ENCODE results near the gene TRIM14. TPM values are rescaled to one million over a fixed set of nuclear protein-coding genes. Genes with fewer than 3 reads are reported as not detected.

The TRIM14 gene
- total RNA-seq, 1 experiment from 2014 or later, result 34.1 TPM

- no peak overlapping the region for H3K27ac Mint-ChIP-seq (ENCODE audit: unreplicated experiment)
- H3K9me3 Mint-ChIP-seq (ENCODE audit: low read depth, unreplicated experiment), result no peaks in the 10 kb centered on the region
- no peak for DNase-seq
- peaks cover 16% of the 10 kb centered on the region for H3K36me3 Mint-ChIP-seq (ENCODE audit: insufficient read depth, unreplicated experiment)
- BruUV-seq (replicated peaks), result no TSS peak
- TF ChIP-seq CTCF (IDR thresholded peaks at IDR 0.05; ENCODE audit: unreplicated experiment), result no peak
- intact Hi-C loops (cut with micrococcal nuclease; ENCODE audit: unreplicated experiment), result no loop called here
- no peaks in the 10 kb centered on the region for H3K27me3 Mint-ChIP-seq (ENCODE audit: unreplicated experiment)
- no peaks in the 10 kb centered on the region for H3K4me1 Mint-ChIP-seq (ENCODE audit: low read depth, unreplicated experiment)
- no peak overlapping the region for H3K4me3 Mint-ChIP-seq (ENCODE audit: low read depth, unreplicated experiment)
- CTCF ChIA-PET, result no interaction called here
Observed at GRCh38 chr9:98135558-98135934, 16.5 kb upstream of the TRIM14 start.

GRCh38 chr9:98134702-98135557, 15.9 kb upstream of the TRIM14 start:
- no peak overlapping the region for H3K27ac Mint-ChIP-seq (ENCODE audit: unreplicated experiment)

GRCh38 chr9:98132806-98133631, 14.0 kb upstream of the TRIM14 start:
- DNase-seq, result no peak
- CTCF ChIA-PET, result no interaction called here
- BruUV-seq (replicated peaks), result no TSS peak
- Mint-ChIP-seq H3K4me1 (ENCODE audit: low read depth, unreplicated experiment) (no peaks in the 10 kb centered on the region), H3K36me3 (ENCODE audit: insufficient read depth, unreplicated experiment) (peaks cover 12% of the 10 kb centered on the region), H3K4me3 (ENCODE audit: low read depth, unreplicated experiment) (no peak overlapping the region), H3K9me3 (ENCODE audit: low read depth, unreplicated experiment) (no peaks in the 10 kb centered on the region), H3K27ac (ENCODE audit: unreplicated experiment) (no peak overlapping the region), H3K27me3 (ENCODE audit: unreplicated experiment) (no peaks in the 10 kb centered on the region)
- TF ChIP-seq CTCF (IDR thresholded peaks at IDR 0.05; ENCODE audit: unreplicated experiment), result no peak
- intact Hi-C loops (cut with micrococcal nuclease; ENCODE audit: unreplicated experiment), result no loop called here

More at GRCh38 chr9:98134702-98135557, 15.9 kb upstream of the TRIM14 start:
- no peak overlapping the region for H3K4me3 Mint-ChIP-seq (ENCODE audit: low read depth, unreplicated experiment)
- no peak for DNase-seq
- no peaks in the 10 kb centered on the region for H3K4me1 Mint-ChIP-seq (ENCODE audit: low read depth, unreplicated experiment)
- intact Hi-C loops (cut with micrococcal nuclease; ENCODE audit: unreplicated experiment), result no loop called here
- CTCF ChIA-PET, result no interaction called here
- no peaks in the 10 kb centered on the region for H3K27me3 Mint-ChIP-seq (ENCODE audit: unreplicated experiment)
- TF ChIP-seq CTCF (IDR thresholded peaks at IDR 0.05; ENCODE audit: unreplicated experiment), result no peak
- H3K36me3 Mint-ChIP-seq (ENCODE audit: insufficient read depth, unreplicated experiment), result peaks cover 20% of the 10 kb centered on the region
- no TSS peak for BruUV-seq (replicated peaks)
- H3K9me3 Mint-ChIP-seq (ENCODE audit: low read depth, unreplicated experiment), result no peaks in the 10 kb centered on the region

GRCh38 chr9:98132158-98132557, 13.1 kb upstream of the TRIM14 start:
- CTCF ChIA-PET, result no interaction called here
- no TSS peak for BruUV-seq (replicated peaks)
- no peak for TF ChIP-seq CTCF (IDR thresholded peaks at IDR 0.05; ENCODE audit: unreplicated experiment)

More at GRCh38 chr9:98132158-98132557, 13.1 kb upstream of the TRIM14 start:
- H3K36me3 Mint-ChIP-seq (ENCODE audit: insufficient read depth, unreplicated experiment), result peaks cover 15% of the 10 kb centered on the region
- intact Hi-C loops (cut with micrococcal nuclease; ENCODE audit: unreplicated experiment), result no loop called here
- H3K9me3 Mint-ChIP-seq (ENCODE audit: low read depth, unreplicated experiment), result no peaks in the 10 kb centered on the region
- H3K4me1 Mint-ChIP-seq (ENCODE audit: low read depth, unreplicated experiment), result no peaks in the 10 kb centered on the region
- DNase-seq, result no peak
- no peak overlapping the region for H3K27ac Mint-ChIP-seq (ENCODE audit: unreplicated experiment)
- H3K4me3 Mint-ChIP-seq (ENCODE audit: low read depth, unreplicated experiment), result no peak overlapping the region
- no peaks in the 10 kb centered on the region for H3K27me3 Mint-ChIP-seq (ENCODE audit: unreplicated experiment)
